GM18909 (cell line): ENCODE measurements around the gene FBXL13.

ENCODE experiments used
- ATAC-seq: cut with Tn5 transposase; IDR thresholded peaks from one replicate; pipeline ENCODE4 v1.9.1; 2021; ENCODE audit warnings: mild to moderate bottlenecking; ENCODE audit not compliant: unreplicated experiment, poor library complexity

Gene FBXL13

DNA sequence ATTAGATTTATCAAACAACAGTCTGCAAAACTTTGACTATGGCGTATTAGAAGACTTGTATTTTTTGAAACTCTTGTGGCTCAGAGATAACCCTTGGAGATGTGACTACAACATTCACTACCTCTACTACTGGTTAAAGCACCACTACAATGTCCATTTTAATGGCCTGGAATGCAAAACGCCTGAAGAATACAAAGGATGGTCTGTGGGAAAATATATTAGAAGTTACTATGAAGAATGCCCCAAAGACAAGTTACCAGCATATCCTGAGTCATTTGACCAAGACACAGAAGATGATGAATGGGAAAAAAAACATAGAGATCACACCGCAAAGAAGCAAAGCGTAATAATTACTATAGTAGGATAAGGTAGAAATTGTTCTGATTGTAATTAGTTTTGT is 130.4 kb downstream of the FBXL13 start:
- ATAC-seq: no peak

DNA sequence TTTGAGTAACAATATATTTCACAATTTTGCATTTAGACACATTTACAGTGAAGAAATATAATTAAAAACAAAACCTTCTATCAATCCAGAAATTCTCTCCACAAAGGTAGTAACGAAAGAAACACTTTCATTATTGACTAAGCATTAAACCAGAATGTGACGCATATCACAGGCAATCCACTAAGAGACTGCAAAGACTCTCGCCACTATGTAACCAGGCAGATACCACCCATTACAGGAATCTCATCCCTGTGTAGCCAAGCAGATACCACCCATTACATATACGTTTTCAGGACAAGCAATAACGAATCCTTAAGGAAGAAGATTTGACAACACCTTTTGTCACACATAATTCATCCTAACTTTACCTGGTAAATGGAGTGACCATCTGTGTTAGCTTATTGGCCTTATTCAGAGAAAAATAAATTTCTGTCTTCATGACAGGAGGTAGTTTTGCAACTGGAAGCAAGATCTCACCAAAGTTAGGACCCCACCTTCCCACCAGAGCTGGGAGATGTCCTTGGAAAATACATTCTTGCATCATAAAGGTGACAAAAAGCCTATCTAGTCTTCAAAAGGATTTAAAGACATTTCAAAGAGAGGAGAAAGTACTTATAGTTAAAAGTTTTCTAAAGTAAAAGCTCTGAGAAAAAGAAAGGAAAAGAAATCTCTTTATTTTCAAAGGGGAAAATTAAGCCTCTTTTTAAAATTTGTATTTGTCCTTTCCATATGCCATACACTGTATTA is 131.0 kb downstream of the FBXL13 start:
- ATAC-seq: no peak

DNA sequence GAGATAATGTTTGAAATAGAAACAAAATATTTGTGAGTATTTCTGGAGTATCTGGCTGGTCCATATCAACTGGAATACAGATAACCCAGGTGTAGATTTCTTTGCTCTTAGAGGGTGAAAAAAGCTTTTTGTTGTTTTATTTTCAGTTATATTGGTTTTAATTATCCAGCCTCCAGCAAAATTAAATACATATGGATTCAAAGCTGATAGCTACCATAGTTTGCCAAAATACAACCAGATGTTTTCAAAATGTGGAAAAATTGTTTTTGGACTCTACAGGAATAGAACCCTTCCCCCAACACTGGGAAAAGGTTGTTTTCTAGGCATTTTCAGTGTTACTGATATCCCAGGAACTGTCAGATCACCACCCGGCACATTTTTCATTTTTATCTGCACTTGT is 131.7 kb downstream of the FBXL13 start:
- ATAC-seq: no peak

- no peak for ATAC-seq
Measured at GRCh38 chr7:102942181-102942866, 132.3 kb downstream of the FBXL13 start.

GRCh38 chr7:102938679-102939078 is 135.9 kb downstream of the FBXL13 start:
- no peak for ATAC-seq

- ATAC-seq: no peak
Measured at GRCh38 chr7:102935450-102936115, 139.0 kb downstream of the FBXL13 start.

DNA sequence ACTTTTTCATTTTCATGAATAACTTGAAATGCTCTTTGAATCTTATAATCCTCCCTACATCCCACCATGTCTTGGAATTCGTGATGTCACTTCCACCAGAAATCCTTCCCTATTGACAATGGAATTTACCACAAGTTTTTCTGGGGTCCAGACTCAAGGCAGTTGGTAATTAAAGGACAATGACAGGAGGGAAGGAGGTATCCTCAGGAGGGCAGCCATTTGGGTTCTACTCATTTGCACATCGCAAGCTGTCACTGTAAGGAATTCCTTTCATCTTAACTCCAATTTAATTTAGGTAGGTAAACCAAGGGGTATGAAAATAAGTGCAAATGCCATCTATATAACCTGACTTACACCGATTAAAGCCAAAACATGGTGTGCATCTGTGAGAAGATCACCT is 139.9 kb downstream of the FBXL13 start:
- ATAC-seq: no peak

- no peak for ATAC-seq
Measured at GRCh38 chr7:102934239-102934638, 140.4 kb downstream of the FBXL13 start.

GRCh38 chr7:102933763-102934162 is 140.8 kb downstream of the FBXL13 start:
- ATAC-seq: no peak

GRCh38 chr7:102931757-102932156 is 142.8 kb downstream of the FBXL13 start:
- no peak for ATAC-seq

DNA sequence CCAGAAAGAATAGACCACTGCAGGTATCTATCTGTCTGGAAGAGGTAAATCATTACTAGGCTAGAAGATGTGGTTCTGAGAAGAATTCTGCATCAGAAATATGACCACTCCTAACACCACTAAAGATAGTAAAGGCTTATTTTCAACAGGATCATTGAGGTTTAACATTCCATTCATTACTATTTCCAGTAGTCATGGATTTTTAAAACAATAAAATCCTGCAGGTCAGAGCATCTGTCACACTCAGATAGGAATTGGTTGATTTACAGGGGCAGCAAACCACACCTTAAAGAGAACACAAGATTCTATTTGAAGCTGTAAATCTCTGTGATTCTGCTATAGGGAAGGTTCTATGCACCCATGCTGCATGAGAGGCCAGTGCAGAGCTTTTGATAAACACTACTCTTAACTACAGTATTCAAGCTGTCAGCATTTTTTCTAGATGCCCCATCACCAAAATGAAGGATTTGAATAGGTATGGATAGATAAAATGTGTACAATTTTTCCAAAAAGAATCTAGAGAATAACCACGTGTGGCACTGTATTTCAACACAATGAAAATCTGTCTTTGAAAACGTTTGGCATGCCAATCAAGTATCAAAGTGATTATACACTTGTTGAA is 147.2 kb downstream of the FBXL13 start:
- ATAC-seq: no peak

GRCh38 chr7:102926783-102927140 is 147.8 kb downstream of the FBXL13 start:
- no peak for ATAC-seq

DNA sequence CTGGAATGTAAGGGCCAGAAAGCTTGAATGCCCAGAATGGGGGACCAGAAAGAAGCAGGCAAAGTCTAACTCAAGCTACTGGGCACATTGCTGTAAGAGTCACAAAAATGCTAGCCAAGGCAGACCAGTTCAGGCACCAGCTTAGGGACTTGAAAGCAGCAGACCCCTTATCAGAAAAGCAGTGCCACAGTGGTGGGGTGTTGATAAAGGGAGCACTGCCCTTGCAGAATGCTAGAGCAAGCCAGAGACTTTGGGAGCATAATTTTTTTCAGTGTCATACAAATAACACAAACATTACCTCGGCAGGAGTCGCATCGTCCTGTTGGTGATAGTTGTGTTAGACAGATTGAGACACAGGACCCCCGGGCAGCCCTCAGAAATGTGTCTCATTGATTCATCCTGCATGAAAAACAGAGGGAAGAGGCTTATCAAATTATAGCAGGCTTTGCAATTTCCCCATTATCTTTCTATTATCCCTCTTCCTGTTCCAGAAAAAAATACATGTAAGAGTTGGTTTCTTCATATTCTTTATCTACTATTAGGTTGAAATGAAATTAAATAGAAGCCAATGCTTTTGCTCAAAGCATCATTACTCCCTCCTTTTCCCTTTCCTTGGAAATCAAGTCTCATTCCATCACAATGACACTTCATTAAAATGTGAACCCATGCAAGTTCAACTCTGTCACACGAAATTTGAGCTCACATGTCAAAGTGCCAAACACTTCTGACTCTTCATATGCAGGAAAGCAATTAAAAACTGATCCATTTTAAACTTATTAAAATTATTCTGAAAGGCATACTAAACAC is 148.4 kb downstream of the FBXL13 start:
- ATAC-seq: no peak

DNA sequence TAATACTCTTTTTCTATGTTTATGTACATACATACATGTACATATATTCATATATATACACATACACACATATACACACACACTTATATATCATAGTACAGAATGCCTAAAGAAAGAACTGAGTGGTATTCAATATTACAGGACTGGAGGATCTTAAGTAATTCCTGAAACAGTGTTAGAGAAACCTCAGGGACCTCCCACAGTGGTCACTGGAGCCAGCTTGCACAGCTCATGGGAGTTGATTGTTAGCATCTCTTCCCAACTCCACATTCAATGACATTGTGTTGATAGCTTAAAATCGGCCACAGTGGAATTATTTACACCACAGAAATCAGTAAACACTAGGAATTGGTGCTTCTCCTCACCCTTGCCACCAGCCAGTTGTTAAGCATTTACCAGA is 155.8 kb downstream of the FBXL13 start:
- ATAC-seq: no peak

GRCh38 chr7:102917436-102918353 is 156.9 kb downstream of the FBXL13 start:
- ATAC-seq: no peak

- ATAC-seq: no peak
Measured at GRCh38 chr7:102916881-102917280, 157.7 kb downstream of the FBXL13 start.

DNA sequence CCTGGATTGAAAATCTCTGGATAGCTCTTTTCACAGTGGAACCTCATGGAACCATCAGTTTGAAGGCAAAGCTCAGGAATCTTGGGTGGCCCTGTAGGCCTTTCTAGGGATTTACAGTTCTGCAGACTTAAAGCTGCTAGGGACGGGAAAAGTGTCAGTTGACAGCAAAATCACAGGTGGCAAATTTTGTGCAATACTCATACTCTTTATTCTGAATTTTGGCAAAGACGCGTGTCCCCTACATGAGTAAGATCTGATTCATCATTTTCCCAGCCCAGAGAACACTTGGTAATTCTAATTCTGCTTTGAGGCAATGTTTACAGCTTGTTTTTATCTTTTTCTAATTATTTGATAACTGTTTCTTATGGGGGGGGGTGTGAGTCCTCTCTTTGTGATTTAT is 158.2 kb downstream of the FBXL13 start:
- no peak for ATAC-seq

DNA sequence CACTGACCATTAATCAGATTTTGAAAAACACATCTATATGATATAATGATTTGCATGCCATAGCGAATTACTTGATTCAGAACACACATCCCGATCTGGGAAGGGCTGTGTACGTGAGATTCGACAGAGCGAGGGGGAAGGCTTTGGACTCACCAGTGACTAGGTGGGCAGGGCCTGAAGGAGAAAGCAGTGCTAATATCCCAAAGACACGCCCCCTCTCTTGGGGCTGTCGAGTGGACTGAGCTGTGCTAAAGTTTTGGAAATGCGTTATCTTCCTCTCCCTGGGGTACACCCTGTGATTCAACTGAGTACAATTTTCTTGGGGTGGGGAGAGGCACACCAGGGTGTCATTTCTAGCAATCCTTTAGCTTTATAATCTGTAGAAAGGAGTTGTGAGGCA is 160.0 kb downstream of the FBXL13 start:
- ATAC-seq: no peak

GRCh38 chr7:102913826-102914225 is 160.8 kb downstream of the FBXL13 start:
- ATAC-seq: no peak
